Measurements from ENCODE around the gene HOXD10.

DNA sequence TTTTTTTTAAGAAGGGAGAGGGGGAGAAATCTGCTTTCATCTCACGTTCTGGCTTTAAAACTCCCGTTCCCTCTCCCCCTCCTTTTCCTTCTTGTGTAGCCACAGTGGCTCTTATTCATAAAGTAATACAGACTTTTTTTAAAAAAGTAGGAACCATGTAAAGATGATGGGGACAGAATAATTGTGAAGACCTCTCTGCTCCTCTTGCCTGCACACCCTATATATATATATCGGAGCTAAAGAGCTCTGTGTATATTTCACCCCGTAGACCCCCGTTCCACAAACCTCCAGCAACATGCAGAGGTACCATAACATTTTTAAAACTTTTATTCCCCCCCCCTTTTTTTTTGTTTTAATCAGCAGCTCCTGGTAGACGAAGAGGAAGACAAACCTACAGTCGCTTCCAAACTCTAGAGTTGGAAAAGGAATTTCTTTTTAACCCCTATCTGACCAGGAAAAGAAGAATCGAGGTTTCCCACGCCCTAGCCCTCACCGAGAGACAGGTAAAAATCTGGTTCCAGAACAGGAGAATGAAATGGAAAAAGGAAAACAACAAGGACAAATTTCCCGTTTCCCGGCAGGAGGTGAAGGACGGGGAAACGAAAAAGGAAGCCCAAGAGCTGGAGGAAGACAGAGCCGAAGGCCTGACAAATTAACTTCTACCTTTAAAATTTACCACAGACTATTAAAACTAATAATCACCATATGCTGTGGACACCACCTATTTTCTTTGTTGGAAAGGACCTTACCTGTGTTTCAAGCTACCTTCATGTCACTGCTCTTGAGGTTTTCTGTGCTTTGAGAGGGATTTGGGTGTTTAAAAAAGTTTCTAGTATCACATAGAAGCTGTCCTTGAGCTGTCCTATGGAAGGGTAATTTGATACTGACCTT, 14.6 kb downstream of the HOXD10 start:
- TF ChIP-seq, protein P1, sequence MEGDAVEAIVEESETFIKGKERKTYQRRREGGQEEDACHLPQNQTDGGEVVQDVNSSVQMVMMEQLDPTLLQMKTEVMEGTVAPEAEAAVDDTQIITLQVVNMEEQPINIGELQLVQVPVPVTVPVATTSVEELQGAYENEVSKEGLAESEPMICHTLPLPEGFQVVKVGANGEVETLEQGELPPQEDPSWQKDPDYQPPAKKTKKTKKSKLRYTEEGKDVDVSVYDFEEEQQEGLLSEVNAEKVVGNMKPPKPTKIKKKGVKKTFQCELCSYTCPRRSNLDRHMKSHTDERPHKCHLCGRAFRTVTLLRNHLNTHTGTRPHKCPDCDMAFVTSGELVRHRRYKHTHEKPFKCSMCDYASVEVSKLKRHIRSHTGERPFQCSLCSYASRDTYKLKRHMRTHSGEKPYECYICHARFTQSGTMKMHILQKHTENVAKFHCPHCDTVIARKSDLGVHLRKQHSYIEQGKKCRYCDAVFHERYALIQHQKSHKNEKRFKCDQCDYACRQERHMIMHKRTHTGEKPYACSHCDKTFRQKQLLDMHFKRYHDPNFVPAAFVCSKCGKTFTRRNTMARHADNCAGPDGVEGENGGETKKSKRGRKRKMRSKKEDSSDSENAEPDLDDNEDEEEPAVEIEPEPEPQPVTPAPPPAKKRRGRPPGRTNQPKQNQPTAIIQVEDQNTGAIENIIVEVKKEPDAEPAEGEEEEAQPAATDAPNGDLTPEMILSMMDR (conservative IDR thresholded peaks at IDR 0.05; ENCODE audit: low read depth, low read length) = no peak
- no peak for TF ChIP-seq EZH2 (IDR thresholded peaks at IDR 0.05; ENCODE audit: borderline replicate concordance, low read depth, low read length, poor library complexity, severe bottlenecking)
